GM23248 (cell line): Measurements from ENCODE around the gene MED28. TPM values are rescaled to one million over a fixed set of nuclear protein-coding genes. Genes with fewer than 3 reads are reported as not detected.

Experiments used
- DNase-seq: peaks from one replicate; pipeline ENCODE4 v3.0.0-alpha.2; 2015
- H2AFZ ChIP-seq: fragments of 200-600 bp; sonication (generic); 2 replicates; pipeline ENCODE4 v1.6.1; 2016; ENCODE audit warnings: antibody characterized with exemption
- H3F3A ChIP-seq: fragments of 200-600 bp; sonication (generic); 2 replicates; pipeline ENCODE4 v1.6.1; 2016; ENCODE audit warnings: mild to moderate bottlenecking, antibody characterized with exemption, mixed run types; ENCODE audit not compliant: insufficient read depth
- H3K27ac ChIP-seq: fragments of 200-600 bp; sonication (generic); 2 replicates; pipeline ENCODE4 v1.5.1; 2016; ENCODE audit warnings: mild to moderate bottlenecking
- H3K27me3 ChIP-seq: fragments of 200-600 bp; sonication (generic); replicated peaks from 2 replicates; pipeline ENCODE4 v1.6.1; 2016; ENCODE audit warnings: mild to moderate bottlenecking; ENCODE audit not compliant: insufficient read depth
- H3K36me3 ChIP-seq: fragments of 200-600 bp; sonication (generic); 2 replicates; pipeline ENCODE4 v1.6.1; 2016; ENCODE audit warnings: low read depth, mild to moderate bottlenecking
- H3K4me1 ChIP-seq: fragments of 200-600 bp; sonication (generic); 2 replicates; pipeline ENCODE4 v1.6.1; 2016; ENCODE audit warnings: mild to moderate bottlenecking; ENCODE audit not compliant: insufficient read depth
- H3K4me2 ChIP-seq: fragments of 200-600 bp; sonication (generic); one replicate; pipeline ENCODE4 v1.6.1; 2016; ENCODE audit warnings: mild to moderate bottlenecking; ENCODE audit not compliant: unreplicated experiment
- H3K4me3 ChIP-seq: fragments of 200-600 bp; sonication (generic); 2 replicates; pipeline ENCODE4 v1.5.1; 2016; ENCODE audit warnings: mild to moderate bottlenecking
- H3K79me2 ChIP-seq: fragments of 200-600 bp; sonication (generic); 2 replicates; pipeline ENCODE4 v1.6.1; 2016; ENCODE audit warnings: mild to moderate bottlenecking; ENCODE audit not compliant: insufficient read depth
- H3K9ac ChIP-seq: fragments of 200-600 bp; sonication (generic); 2 replicates; pipeline ENCODE4 v1.6.1; 2016; ENCODE audit warnings: mild to moderate bottlenecking
- H3K9me2 ChIP-seq: fragments of 200-600 bp; sonication (generic); 2 replicates; pipeline ENCODE4 v1.6.1; 2016; ENCODE audit warnings: mixed run types, mild to moderate bottlenecking, moderate library complexity; ENCODE audit not compliant: insufficient read depth
- H3K9me3 ChIP-seq: fragments of 200-600 bp; sonication (generic); one replicate; pipeline ENCODE4 v1.6.1; 2017; ENCODE audit warnings: low read depth
- H4K20me1 ChIP-seq: fragments of 200-600 bp; sonication (generic); 2 replicates; pipeline ENCODE4 v1.6.0; 2016; ENCODE audit not compliant: insufficient read depth
- EZH2 ChIP-seq: fragments of 200-600 bp; sonication (generic); IDR thresholded peaks from 2 replicates; pipeline ENCODE4 v1.6.1; 2018; ENCODE audit warnings: antibody characterized with exemption, mild to moderate bottlenecking; ENCODE audit not compliant: insufficient read depth, poor library complexity, severe bottlenecking
- EZH2phosphoT487 ChIP-seq: fragments of 200-600 bp; sonication (generic); IDR thresholded peaks from 2 replicates; pipeline ENCODE4 v1.6.1; 2018; ENCODE audit warnings: antibody characterized with exemption, moderate library complexity, mild to moderate bottlenecking, low read depth; ENCODE audit not compliant: insufficient read depth
- WGBS, 2 experiments: methylation state at CpG; one replicate each; pipeline ENCODE4 v1.1.6; 2015 to 2017; ENCODE audit warnings: low lambda C conversion rate in 2 of 2, low coverage in 1 of 2; ENCODE audit errors: missing lambda C conversion rate in 2 of 2; 5-methylcytosine and 5-hydroxymethylcytosine counted together
- in situ Hi-C: fragments of 300-500 bp; cut with MboI; formaldehyde crosslinking; loops from 2 replicates; pipeline ENCODE4 v1.15.0; 2020
- polyA plus RNA-seq: library from polyadenylated mRNA; unstranded; fragments of >200 nt; fragmentation: Nextera tagmentation; extraction: Ambion mirVana; gene quantifications from 2 replicates; pipeline ENCODE4 v1.2.1, GENCODE V29; 2016
- total RNA-seq: library from RNA; depleted of rRNA; stranded (reverse); fragments of >200 nt; shearing (Covaris generic); gene quantifications from 2 replicates; pipeline ENCODE4 v1.2.3, GENCODE V29; 2014

The MED28 gene
- total and polyA plus RNA-seq, 2 experiments from 2014 or later = 3.9 to 34.1 TPM

DNA sequence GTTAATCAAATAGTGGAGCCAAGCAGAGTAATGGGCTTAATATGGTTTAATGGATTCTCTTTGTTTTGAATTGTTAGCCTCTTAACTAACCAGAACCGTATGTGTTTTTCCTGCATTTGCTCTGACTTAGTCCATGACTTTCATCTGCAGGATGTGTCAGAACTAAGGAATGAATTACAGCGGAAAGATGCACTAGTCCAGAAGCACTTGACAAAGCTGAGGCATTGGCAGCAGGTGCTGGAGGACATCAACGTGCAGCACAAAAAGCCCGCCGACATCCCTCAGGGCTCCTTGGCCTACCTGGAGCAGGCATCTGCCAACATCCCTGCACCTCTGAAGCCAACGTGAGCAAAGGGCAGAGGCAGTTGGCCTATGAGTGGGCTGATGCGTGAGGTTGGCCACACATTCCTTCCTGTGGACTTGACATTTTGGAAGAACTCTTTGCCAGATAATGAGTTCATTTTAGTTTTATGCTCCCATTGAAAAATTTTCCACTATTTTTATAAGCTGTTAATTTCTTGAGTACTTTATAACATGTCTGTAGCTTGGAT, 9.1 kb downstream of the MED28 start:
- WGBS, 2 experiments = 17 to 19% methylated on average over 7 of the region's 7 CpGs
- Histone ChIP-seq H4K20me1 (0 out of 2 replicates have a peak, but pooled peaks cover 20% of the 10 kb centered on the region), H3K4me1 (peaks cover 25% of the 10 kb centered on the region), H3K9me2 (no peaks in the 10 kb centered on the region), H3K36me3 (peaks cover 67% of the 10 kb centered on the region), H3K4me3 (no peak overlapping the region), H3K79me2 (peaks cover 76% of the 10 kb centered on the region), H3K27ac (peak overlapping the region; percentile 10; the same call in 1 of the 2 replicates), H3K27me3 (no peaks in the 10 kb centered on the region), H3F3A (peaks cover 39% of the 10 kb centered on the region), H2AFZ (no peak overlapping the region), H3K9me3 (no peaks in the 10 kb centered on the region), H3K4me2 (no peak overlapping the region), H3K9ac (no peak overlapping the region)
- DNase-seq = peak; percentile 78
- in situ Hi-C loops = no loop called here
- TF ChIP-seq EZH2phosphoT487 (no peak), EZH2 (no peak)

DNA sequence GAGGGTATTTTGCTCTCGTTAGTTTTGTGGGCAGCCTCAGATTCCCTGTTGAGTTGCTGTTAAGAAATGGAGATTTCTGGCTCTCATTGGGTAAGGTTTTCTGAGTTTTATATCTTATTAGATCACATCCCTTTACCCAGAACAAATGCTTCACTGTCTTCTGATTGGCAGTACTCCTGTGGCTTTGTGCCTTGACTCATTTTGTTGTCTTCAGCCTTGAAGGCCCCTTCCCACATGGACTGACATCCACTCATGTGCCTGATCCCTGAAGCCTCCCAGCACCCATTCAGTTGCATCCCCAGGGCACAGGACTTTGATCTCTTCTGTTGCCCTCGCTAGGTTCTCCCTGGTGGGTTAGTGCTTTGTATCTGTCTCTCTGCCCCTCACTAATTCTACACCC, 10.4 kb downstream of the MED28 start:
- H2AFZ ChIP-seq = no peak overlapping the region
- TF ChIP-seq EZH2phosphoT487 (no peak), EZH2 (no peak)
- no peaks in the 10 kb centered on the region for H3K9me2 ChIP-seq
- H3K4me3 ChIP-seq = no peak overlapping the region
- no peak overlapping the region for H3K27ac ChIP-seq
- no peaks in the 10 kb centered on the region for H3K27me3 ChIP-seq
- H3F3A ChIP-seq = peaks cover 28% of the 10 kb centered on the region
- H3K36me3 ChIP-seq = peaks cover 72% of the 10 kb centered on the region
- DNase-seq = no peak
- 0 out of 2 replicates have a peak, but pooled peaks cover 12% of the 10 kb centered on the region for H4K20me1 ChIP-seq
- H3K79me2 ChIP-seq = peaks cover 77% of the 10 kb centered on the region
- H3K4me2 ChIP-seq = no peak overlapping the region
- WGBS, 2 experiments = 83 to 88% methylated on average over 2 of the region's 2 CpGs
- H3K9ac ChIP-seq = no peak overlapping the region
- in situ Hi-C loops = no loop called here
- peaks cover 13% of the 10 kb centered on the region; the same call in 1 of the 2 replicates for H3K4me1 ChIP-seq
- no peaks in the 10 kb centered on the region for H3K9me3 ChIP-seq

DNA sequence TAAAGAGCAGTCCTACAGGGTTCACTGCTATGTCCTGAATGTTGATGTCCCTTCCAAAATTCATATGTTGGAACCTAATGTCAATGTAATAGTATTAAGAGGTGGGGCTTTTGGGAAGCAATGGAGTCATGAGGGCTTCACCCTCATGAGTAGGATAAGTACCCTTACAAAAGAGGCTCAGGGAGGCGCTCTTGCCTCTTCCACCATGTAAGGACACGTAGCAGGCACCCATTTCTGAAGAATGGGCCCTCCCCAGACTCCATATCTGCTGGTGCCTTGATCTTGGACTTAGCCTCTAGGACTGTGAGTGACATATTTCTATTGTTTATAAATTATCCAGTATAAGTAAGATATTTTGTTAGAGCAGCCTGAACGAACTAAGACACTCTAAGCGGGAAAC, 15.8 kb downstream of the MED28 start:
- peaks cover 74% of the 10 kb centered on the region; the same call in 1 of the 2 replicates for H3K36me3 ChIP-seq
- H3F3A ChIP-seq = peaks cover 15% of the 10 kb centered on the region
- H3K4me1 ChIP-seq = no peaks in the 10 kb centered on the region
- no peak for DNase-seq
- H3K4me2 ChIP-seq = no peak overlapping the region
- no peak overlapping the region for H3K27ac ChIP-seq
- H3K4me3 ChIP-seq = no peak overlapping the region
- H3K27me3 ChIP-seq = no peaks in the 10 kb centered on the region
- H3K9me2 ChIP-seq = no peaks in the 10 kb centered on the region
- H3K9ac ChIP-seq = no peak overlapping the region
- TF ChIP-seq EZH2phosphoT487 = no peak
- TF ChIP-seq EZH2 = no peak
- peaks cover 40% of the 10 kb centered on the region for H3K79me2 ChIP-seq
- H3K9me3 ChIP-seq = no peaks in the 10 kb centered on the region
- WGBS, 2 experiments = 98 to 99% methylated on average over 4 of the region's 4 CpGs
- in situ Hi-C loops = loop anchor here (10.0 kb wide), 1 partner anchor 965 kb away; no protein-coding TSS in a partner anchor
- H2AFZ ChIP-seq = no peak overlapping the region
- H4K20me1 ChIP-seq = no peaks in the 10 kb centered on the region

DNA sequence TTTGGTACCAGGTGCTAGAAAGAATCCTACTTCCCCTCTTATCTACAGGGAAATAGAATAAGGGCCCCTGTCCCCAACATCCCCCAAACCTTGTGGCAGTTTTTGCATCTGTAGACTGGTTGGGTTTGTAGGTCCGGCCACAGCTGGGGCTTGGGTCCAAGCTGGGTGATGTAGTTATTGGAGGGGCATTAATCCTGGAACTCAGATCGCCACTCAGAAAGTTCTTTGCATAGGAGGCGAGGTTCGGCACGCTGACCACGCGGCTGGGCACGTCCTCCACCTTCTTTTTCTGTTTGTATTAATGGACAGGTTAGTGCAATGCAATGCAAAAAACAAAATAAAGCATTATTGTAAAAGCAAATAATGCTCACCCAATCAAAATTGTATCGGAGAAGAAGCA, 19.2 kb downstream of the MED28 start:
- Histone ChIP-seq H3K36me3 (peaks cover 48% of the 10 kb centered on the region; the same call in 1 of the 2 replicates), H4K20me1 (no peaks in the 10 kb centered on the region), H3K9ac (no peak overlapping the region), H3K4me1 (no peaks in the 10 kb centered on the region), H3K4me2 (no peak overlapping the region), H3K27ac (no peak overlapping the region), H3K79me2 (peaks cover 17% of the 10 kb centered on the region), H3K9me3 (no peaks in the 10 kb centered on the region), H3K4me3 (no peak overlapping the region), H2AFZ (no peak overlapping the region), H3K9me2 (no peaks in the 10 kb centered on the region), H3F3A (peaks cover 23% of the 10 kb centered on the region), H3K27me3 (no peaks in the 10 kb centered on the region)
- TF ChIP-seq EZH2phosphoT487 (no peak), EZH2 (no peak)
- in situ Hi-C loops = loop anchor here (10.0 kb wide), 1 partner anchor 961 kb away; no protein-coding TSS in a partner anchor
- 98 to 99% methylated on average over 9 of the region's 9 CpGs for WGBS, 2 experiments
- DNase-seq = no peak
